ENCODE data around the gene SCN1A. TPM values are rescaled to one million over a fixed set of nuclear protein-coding genes. Genes with fewer than 3 reads are reported as not detected.
A peak's percentile ranks its signal among the peaks of the same experiment; 100 is the strongest.

SCN1A gene
- total and polyA plus RNA-seq, 2 of the 13 experiments (the other 11 are each of a cell fraction or from before 2014, with no cell fraction given), result 19.9 to 39.4 TPM

- no peak for TF ChIP-seq U2AF2 (IDR thresholded peaks at IDR 0.05; ENCODE audit: low read depth, low read length)
- no peak for TF ChIP-seq ATM (IDR thresholded peaks at IDR 0.05; ENCODE audit: borderline replicate concordance)
- TF ChIP-seq ZC3H4 (CRISPR knock-in tag; IDR thresholded peaks at IDR 0.05; ENCODE audit: borderline replicate concordance), result no peak
- no peak for TF ChIP-seq ZNF616 (CRISPR knock-in tag; IDR thresholded peaks at IDR 0.05; ENCODE audit: low read depth)
- peak; percentile 95 for TF ChIP-seq PAXIP1 (CRISPR knock-in tag; conservative IDR thresholded peaks at IDR 0.05)
- no peak for TF ChIP-seq MTERF4 (CRISPR knock-in tag; IDR thresholded peaks at IDR 0.05)
- TF ChIP-seq MLX (CRISPR knock-in tag; IDR thresholded peaks at IDR 0.05), result peak; percentile 65
- TF ChIP-seq JUND (CRISPR knock-in tag; IDR thresholded peaks at IDR 0.05), result no peak
- TF ChIP-seq GZF1 (CRISPR knock-in tag; IDR thresholded peaks at IDR 0.05), result 0 out of 2 replicates have a peak, but pooled peaks have one; percentile 68
- TF ChIP-seq ATAD3A (CRISPR knock-in tag; IDR thresholded peaks at IDR 0.05), result no peak
- 0 out of 4 replicates have a peak, but pooled peaks of 1 of the 2 experiments have one; percentile 3 for TF ChIP-seq POLR2A (IDR thresholded peaks at IDR 0.05; ENCODE audit: insufficient read depth in 1 of 2, low read depth in 2 of 2, low read length in 2 of 2)
- no peak for TF ChIP-seq ZNF570 (CRISPR knock-in tag; IDR thresholded peaks at IDR 0.05; ENCODE audit: borderline replicate concordance)
- no peak for TF ChIP-seq TERF1 (CRISPR knock-in tag; IDR thresholded peaks at IDR 0.05)
- TF ChIP-seq ATF3 (CRISPR knock-in tag; IDR thresholded peaks at IDR 0.05), result no peak
- no peak for TF ChIP-seq MBNL3 (CRISPR knock-in tag; conservative IDR thresholded peaks at IDR 0.05)
- TF ChIP-seq GMEB1 (CRISPR knock-in tag; IDR thresholded peaks at IDR 0.05; ENCODE audit: borderline replicate concordance), result no peak
- no peak for TF ChIP-seq ZNF121 (CRISPR knock-in tag; IDR thresholded peaks at IDR 0.05)
- no peak for TF ChIP-seq ZNF619 (CRISPR knock-in tag; IDR thresholded peaks at IDR 0.05)
- no peak for TF ChIP-seq HDAC1 (CRISPR knock-in tag; IDR thresholded peaks at IDR 0.05)
- peak; percentile 96 for TF ChIP-seq KDM6A (CRISPR knock-in tag; IDR thresholded peaks at IDR 0.05; ENCODE audit: low read depth)
- TF ChIP-seq BCL6 (CRISPR knock-in tag; IDR thresholded peaks at IDR 0.05), result peak; percentile 87
These were observed 7.5 kb upstream of the SCN1A start (continued) for GRCh38 chr2:166135152-166135848.
